ENCODE data around the gene TAGLN2. TPM values are rescaled to one million over a fixed set of nuclear protein-coding genes. Genes with fewer than 3 reads are reported as not detected.

The TAGLN2 gene
- total RNA-seq, 1 donor from 2014 or later = 138 TPM

DNA sequence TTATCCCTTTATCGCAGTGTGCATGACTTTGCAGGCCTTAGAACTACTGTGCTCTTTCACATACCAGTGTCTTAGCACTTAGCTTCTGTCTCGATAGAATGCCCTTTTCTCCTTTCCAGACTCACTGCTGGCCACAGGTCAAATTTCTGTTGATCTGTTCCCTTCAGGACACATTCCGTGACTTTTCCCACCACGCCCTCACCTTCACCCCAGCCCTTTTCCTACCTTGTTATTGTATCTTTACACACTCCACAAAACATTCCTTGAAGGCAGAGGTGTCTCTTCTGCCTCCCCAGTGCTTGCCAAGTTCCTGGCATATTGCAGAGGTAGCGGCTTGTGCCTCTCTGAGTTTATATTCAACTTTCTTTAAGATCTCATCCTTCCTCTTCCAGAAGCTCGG, 23.8 kb upstream of the TAGLN2 start:
- peaks cover 25% of the 10 kb centered on the region for H3K4me1 Mint-ChIP-seq (ENCODE audit: unreplicated experiment)
- H3K9me3 Mint-ChIP-seq = no peaks in the 10 kb centered on the region
- no peak overlapping the region for H3K4me3 Mint-ChIP-seq
- no peak for DNase-seq (ENCODE audit: extremely low spot score, unreplicated experiment)
- TF ChIP-seq, protein P1, sequence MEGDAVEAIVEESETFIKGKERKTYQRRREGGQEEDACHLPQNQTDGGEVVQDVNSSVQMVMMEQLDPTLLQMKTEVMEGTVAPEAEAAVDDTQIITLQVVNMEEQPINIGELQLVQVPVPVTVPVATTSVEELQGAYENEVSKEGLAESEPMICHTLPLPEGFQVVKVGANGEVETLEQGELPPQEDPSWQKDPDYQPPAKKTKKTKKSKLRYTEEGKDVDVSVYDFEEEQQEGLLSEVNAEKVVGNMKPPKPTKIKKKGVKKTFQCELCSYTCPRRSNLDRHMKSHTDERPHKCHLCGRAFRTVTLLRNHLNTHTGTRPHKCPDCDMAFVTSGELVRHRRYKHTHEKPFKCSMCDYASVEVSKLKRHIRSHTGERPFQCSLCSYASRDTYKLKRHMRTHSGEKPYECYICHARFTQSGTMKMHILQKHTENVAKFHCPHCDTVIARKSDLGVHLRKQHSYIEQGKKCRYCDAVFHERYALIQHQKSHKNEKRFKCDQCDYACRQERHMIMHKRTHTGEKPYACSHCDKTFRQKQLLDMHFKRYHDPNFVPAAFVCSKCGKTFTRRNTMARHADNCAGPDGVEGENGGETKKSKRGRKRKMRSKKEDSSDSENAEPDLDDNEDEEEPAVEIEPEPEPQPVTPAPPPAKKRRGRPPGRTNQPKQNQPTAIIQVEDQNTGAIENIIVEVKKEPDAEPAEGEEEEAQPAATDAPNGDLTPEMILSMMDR (conservative IDR thresholded peaks at IDR 0.05) = no peak
- H3K27me3 Mint-ChIP-seq = peaks cover 22% of the 10 kb centered on the region
- H3K36me3 Mint-ChIP-seq = no peaks in the 10 kb centered on the region
- H3K27ac Mint-ChIP-seq = no peak overlapping the region

DNA sequence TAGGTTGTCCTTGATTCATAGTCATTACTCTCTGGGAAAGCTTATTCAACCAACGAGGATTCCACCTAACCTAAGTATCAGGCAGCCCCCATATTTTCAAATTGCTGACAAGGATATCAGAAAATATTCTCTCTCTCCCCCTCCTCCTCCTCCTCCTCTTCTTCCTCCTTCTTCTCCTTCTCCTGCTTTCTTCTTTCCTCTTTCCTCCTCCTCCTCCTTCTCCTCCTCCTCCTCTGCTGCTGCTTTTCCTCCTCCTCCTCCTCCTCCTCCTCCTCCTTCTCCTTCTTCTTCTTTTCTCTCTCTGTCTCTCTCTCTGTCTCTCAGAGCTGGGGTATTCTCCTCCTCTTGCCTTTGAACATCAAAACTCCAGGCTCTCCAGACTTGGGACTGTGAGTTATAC, 22.6 kb upstream of the TAGLN2 start:
- Mint-ChIP-seq H3K4me1 (ENCODE audit: unreplicated experiment) (peaks cover 32% of the 10 kb centered on the region), H3K4me3 (peak overlapping the region; percentile 65), H3K36me3 (no peaks in the 10 kb centered on the region), H3K27ac (no peak overlapping the region), H3K9me3 (no peaks in the 10 kb centered on the region), H3K27me3 (peaks cover 16% of the 10 kb centered on the region)
- TF ChIP-seq, protein P1 (conservative IDR thresholded peaks at IDR 0.05) = no peak
- no peak for DNase-seq (ENCODE audit: extremely low spot score, unreplicated experiment)

DNA sequence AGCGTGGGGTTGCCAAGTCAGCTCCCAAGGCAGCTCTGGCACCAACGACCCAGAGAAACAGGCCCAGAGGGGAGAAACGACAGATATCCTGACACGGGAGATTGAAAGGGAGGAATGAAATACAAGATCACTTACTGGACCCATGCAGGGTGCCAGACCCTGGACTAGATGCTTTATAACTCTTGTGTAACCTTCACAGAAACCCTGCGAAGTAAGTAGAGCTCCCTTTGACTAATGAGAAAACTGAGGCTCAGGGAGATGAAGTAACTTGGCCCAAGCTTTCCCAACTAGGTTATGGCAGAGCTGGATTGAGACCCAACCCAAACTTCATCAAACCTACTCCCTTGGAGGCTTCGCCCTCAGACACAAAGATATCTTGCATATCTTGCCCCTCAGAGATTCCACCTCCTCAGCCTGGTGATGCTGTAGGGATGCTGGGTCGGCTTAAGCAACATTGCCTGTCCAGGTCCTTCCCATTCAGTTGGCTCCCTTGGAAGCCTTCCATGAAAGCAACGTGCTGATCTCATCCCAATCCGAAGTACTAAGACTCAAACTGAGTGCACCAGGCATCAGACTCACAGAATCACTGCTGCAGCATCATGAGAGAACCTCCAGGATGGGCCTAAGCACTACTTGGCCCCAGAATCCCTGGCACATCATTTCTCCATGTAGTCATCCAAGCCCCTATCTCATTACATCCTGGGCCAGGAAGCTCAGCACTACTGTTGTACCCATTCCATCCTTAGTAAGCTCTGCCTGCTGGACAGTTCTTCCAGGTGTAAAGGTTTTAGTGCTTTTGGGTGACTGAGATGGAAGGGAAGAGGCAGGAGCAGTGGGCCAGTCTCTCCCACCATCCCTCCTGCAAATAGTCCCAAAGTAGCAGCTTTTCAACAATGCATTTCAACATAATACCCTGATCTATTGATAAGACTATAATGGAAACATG, 21.2 kb upstream of the TAGLN2 start:
- TF ChIP-seq, protein P1 (conservative IDR thresholded peaks at IDR 0.05) = no peak
- peak overlapping the region; percentile 98 for H3K4me3 Mint-ChIP-seq
- no peaks in the 10 kb centered on the region for H3K9me3 Mint-ChIP-seq
- H3K27ac Mint-ChIP-seq = peak overlapping the region; percentile 91
- no peaks in the 10 kb centered on the region for H3K36me3 Mint-ChIP-seq
- no peak for DNase-seq (ENCODE audit: extremely low spot score, unreplicated experiment)
- H3K27me3 Mint-ChIP-seq = peaks cover 6% of the 10 kb centered on the region
- H3K4me1 Mint-ChIP-seq (ENCODE audit: unreplicated experiment) = peaks cover 45% of the 10 kb centered on the region

DNA sequence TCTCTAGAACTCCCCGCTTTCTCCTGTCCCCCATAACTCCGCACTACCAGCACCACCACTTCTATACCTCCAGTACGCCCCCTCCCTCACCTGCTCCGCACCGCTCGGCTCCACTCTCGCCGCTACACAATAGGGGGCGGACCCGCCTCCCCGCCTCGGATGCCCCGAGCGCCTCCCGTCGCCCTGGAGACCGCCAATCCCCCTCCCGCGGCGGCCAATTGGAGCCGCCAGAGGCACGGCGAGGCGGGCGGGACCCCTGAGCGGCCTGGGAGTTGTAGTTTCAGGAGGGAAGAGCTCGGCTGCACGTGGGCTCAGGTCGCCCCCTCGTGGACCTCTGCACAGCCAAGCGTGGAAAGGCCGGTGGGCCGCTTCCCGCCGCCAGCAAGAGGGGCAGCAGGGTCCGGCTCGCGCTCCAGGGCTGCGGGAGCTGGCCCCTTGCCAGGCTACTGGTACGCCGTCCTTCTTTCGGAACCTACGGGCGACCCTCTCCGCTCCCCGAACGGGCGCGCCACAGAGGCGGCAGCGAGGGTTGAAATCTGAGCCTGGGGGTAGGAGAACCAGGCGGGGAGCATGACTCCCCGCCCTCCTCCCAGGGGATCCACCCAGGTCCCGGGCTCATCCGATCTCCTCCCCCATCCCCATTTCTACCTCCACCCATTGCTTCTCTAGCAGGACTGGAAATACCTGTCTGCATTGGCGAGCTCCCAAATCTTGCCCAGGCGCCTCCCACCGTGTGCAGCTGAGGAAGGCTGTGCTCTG, 20.4 kb upstream of the TAGLN2 start, which contains the start of gene IGSF9:
Gene IGSF9, minus strand, starts transcription at position 131 of the 759 bp plus-strand sequence. CDS start 2,159 bp downstream, outside the sequence.
- Mint-ChIP-seq H3K4me3 (peak within 1 kb of the TSS; percentile 98), H3K27ac (peak within 1 kb of the TSS; percentile 91)

More for the DNA sequence above, 20.4 kb upstream of the TAGLN2 start, which contains the start of gene IGSF9:
- TF ChIP-seq, protein P1 (conservative IDR thresholded peaks at IDR 0.05) = peak; percentile 69
- Mint-ChIP-seq H3K4me1 (ENCODE audit: unreplicated experiment) (peaks cover 52% of the 10 kb centered on the region), H3K36me3 (peaks cover 4% of the 10 kb centered on the region), H3K9me3 (no peaks in the 10 kb centered on the region), H3K27me3 (peaks cover 3% of the 10 kb centered on the region)
- peak; percentile 95 for DNase-seq (ENCODE audit: extremely low spot score, unreplicated experiment)
